ENCODE results near the gene FCGR2B.
"Not testable (repeated sequence)": the region's sequence is repeated elsewhere in the genome, so short reads cannot be mapped to it uniquely, and the experiment has no call there.

Gene FCGR2B
- total RNA-seq, result 0.18 to 2.0 (median 0.92) reads per million in 4 experiments

DNA sequence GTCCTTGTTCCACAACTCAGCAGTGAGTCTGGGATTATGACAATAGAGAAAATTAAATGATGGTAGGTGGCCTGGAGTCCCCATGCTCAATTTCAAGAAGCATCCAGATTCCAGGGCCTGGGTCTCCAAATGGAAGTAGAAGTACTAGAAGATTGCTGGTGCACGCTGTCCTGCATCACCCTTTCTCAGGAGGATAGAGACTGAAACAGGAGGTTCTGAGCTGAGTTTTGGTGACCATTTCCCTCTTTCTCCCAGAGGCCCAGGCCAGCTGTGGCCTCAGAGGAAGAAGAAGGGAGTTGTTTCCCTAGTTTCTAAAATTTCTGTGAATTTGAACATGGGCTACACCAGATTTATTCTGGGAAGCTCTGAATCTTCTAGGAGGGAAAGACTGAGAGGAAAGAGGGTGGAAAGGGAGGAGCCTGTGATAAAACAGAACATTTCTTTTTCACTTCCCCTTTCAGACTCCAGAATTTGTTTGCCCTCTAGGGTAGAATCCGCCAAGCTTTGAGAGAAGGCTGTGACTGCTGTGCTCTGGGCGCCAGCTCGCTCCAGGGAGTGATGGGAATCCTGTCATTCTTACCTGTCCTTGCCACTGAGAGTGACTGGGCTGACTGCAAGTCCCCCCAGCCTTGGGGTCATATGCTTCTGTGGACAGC is at the start of gene FCGR2B:
Gene FCGR2B, plus strand, starts transcription at position 460 of the 656 bp plus-strand sequence. Its CDS starts 99 bp downstream, at position 559.
- DNase-seq, result not testable (repeated sequence)

- not testable (repeated sequence) for DNase-seq
Observed at GRCh38 chr1:161616417-161616816, 46.5 kb upstream of the FCGR2B start.

DNA sequence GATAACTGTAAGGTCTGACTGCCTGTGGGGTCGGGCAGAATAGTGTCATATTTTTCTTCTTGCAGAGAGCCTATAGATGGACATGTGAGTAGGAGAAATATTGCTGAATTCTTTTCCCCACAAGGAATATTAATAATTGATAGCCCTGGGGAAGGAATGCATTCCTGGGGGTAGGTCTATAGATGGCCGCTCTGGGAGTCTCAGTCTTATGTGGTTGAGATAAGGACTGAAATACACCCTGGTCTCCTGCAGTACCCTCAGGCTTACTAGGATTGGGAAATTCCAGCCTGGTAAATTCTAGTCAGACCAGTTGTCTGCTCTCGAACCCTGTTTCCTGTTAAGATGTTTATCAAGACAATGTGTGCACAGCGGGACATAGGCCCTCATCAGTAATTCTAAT is 44.4 kb upstream of the FCGR2B start:
- not testable (repeated sequence) for DNase-seq

GRCh38 chr1:161620399-161620798 is 42.5 kb upstream of the FCGR2B start:
- DNase-seq, result not testable (repeated sequence)

- DNase-seq, result peak; percentile 66
Observed at GRCh38 chr1:161621181-161622000, 41.6 kb upstream of the FCGR2B start.

- DNase-seq, result not testable (repeated sequence)
Observed at GRCh38 chr1:161622054-161622453, 40.9 kb upstream of the FCGR2B start.

DNA sequence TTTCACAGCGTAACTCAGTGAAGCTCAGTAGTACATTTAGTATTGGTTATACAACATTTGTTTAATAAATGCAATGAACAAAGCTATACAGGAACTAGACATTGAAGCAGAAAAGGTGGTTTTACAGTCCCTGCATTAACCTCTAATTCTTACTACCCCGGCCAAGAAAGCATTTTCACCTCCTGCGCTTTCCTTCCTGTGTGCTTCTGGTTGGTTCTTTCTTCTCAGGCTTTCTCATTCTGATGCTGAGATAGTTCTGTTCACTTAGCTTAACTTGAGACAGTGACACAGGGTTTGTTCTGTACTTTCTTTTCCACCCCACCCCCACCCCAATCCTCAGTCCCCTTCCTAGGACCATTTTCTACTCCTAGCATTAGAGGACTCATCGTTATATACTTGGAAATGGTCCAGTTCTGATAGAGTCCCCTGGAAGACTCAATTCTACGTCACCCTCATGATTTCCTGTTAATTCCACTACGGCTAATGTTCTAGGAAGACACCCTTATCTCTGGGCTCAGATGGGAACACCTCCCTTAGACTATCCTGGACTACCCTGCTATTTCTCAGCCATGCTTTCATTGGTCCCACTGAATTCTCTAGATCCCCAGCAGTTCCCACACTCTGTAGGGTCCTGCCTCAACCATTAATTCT is 39.4 kb upstream of the FCGR2B start:
- DNase-seq, result not testable (repeated sequence)

DNA sequence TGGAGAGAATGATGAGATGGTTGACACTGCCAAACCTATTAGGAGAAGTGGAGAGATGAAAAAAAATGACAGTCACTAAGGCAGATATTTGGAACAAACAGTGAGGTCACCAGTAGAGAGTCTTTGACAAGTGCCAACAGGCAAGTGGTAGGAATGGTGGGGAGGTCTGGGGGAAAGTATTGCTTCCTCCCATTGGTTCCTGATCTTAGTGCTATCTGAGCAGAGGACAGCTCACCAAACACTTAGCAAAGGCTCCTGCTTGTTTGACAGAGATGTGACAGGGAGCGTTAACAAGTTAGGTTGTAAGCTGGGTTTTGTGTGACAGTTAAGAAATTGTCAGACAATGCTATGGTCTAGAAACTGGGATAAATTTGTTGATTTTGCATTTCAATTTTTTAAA is 38.3 kb upstream of the FCGR2B start:
- DNase-seq, result not testable (repeated sequence)

- DNase-seq, result not testable (repeated sequence)
Observed at GRCh38 chr1:161626445-161627146, 36.3 kb upstream of the FCGR2B start.

DNA sequence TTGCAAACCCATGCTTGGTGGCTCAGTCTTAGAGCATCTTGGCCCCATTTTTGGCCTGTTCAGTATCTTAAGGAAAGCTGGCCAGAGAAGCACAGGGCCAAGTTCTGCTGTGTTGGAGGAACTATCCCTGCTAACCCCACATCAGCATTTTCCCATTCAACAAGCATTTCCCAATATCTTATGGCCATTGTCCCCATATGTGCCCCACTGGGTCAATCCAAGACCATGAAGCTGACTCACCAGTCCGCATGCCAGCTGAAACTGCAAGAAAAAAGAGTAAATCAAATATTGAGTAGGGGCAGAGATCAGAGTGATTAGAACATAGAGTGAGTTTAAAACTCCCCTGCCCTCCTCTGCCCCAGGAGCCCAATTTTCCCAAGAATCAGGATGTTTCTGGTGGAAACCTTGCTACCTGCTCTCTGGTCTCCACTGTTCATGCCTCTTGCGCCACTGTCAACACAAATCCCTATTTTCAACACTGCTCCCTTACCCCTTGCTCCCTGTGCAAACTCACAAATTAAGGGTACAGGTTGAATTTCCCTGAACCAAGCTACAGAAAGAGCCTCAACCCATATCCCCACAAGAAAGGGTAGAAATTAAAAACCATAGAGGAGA is 32.7 kb upstream of the FCGR2B start:
- DNase-seq, result not testable (repeated sequence)

- DNase-seq, result no peak
Observed at GRCh38 chr1:161631076-161631475, 31.9 kb upstream of the FCGR2B start, which contains the start of gene FCGR3B. Gene FCGR3B, minus strand, starts transcription at chr1:161631176. Its CDS starts 82 bp downstream, at chr1:161631094.

- not testable (repeated sequence) for DNase-seq
Observed at GRCh38 chr1:161634993-161635392, 27.9 kb upstream of the FCGR2B start.

DNA sequence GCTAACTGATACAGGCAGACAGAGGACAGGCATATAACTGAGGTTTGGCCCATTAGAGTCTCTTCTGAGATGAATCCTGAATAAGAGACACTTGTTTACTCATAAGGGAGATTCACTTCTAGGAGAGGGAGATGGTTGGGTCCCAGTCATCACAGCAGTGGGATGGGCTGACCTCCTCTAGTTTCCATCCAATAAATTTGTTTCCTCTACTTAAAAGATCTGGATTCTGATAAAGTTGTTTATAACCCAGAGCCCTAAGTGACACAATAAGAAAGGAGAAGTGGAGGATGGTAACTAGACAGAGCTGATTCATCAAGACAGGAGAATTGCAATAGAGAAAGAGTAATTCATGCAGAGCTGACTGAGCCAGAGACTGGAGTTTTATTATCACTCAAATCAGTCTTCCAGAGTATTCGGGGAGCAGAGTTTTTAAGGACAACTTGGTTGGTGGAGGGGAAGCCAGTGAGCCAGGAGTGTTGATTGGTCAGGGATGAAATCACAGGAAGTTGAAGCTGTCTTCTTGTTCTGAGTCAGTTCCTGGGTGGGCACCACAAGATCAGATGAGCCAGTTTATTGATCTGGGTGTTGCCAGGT is 26.7 kb upstream of the FCGR2B start:
- not testable (repeated sequence) for DNase-seq

DNA sequence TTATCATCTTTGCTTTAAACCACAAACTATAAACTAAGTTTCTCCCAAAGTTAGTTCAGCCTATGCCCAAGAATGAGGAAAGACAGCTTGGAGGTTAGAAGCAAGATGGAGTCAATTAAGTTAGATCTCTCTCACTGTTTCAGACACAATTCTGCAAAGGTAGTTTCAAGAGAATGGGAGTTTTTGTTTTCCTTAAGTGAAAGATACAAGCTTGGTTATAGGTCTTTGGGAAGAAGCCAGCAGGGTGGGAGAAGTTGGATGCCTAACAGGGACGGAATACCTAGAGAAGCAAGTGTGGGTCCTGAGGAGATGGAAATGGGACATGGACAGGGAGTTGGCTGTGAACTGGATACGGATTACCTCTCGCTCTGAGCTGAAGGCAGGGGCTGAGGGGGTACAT is 26.0 kb upstream of the FCGR2B start:
- not testable (repeated sequence) for DNase-seq

- not testable (repeated sequence) for DNase-seq
Observed at GRCh38 chr1:161638251-161638993, 24.5 kb upstream of the FCGR2B start.

DNA sequence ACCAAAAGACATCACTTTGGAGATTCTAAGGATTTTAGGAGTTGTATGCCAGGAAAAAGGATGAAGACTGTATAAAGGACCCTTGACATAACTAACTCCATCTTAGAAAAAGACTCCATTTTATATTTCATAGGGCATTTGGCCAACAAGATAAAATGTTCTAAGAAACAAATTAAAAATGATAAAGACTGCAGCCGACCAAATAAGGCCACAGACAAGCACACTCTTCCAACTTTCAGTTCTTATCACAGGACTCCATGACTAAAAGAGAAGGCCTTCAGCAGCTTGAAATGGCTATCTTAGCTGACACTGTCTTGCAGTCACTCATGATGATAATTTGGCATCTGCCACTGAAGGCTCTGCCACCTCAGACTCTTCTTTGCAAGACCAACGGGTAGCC is 23.7 kb upstream of the FCGR2B start:
- not testable (repeated sequence) for DNase-seq

DNA sequence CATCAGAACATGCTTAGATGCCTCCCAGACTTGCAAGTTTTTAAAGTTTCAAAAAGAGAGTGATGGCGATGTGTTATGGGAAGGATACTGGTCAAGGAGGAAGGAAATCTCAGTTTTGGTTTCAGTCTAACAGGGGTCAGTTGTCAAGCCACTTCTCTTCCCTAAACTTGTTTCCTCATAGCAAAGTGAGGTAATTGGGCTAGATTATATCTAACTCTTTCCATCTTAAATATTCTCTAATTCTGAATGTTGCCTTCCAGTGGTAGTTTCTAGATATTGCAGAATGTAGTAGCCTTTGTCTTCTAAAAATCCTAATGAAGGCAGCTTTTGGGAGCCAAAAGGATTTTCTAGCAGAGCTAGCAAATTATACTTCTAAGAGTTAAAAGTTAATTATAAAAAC is 20.2 kb upstream of the FCGR2B start:
- DNase-seq, result not testable (repeated sequence)

DNA sequence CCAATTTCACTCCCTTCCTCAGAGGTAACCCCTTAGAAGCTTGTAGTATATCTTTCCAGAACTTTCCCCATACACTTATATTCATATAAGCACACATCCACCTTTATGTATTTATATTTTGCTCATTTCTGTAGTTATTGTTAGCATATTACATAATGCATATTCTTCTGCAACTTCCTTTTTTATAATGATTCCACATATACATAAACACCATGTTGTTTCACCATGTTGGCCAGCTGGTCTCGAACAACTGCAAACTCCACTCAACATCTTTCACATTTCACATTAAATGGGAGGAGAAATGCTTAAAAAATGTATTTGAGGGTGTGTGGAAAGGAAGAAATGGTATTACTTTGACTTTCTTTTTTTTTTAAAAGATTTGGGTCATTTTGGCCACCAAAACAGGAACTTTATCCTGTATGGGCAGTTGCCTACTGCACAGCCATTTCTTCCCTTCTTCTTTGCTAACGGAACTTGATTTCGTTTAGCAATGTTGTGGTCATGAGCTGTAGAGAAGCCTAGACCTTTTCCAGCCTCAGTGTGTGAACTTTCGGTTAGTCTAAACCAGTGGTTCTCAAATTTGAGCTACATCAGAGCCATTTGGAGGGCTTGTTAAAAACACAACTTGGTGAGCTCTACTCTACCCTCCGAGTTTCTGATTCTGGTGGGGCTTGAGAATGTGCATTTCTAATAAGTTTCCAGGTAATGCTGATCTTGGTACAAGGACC is 19.3 kb upstream of the FCGR2B start:
- DNase-seq, result not testable (repeated sequence)

GRCh38 chr1:161644855-161645254 is 18.1 kb upstream of the FCGR2B start:
- not testable (repeated sequence) for DNase-seq

Measured in effector CD8-positive, alpha-beta T cell (primary cell).